G401.6 (cell line): ENCODE measurements around the gene SERPINB6.
"Not testable (repeated sequence)": the region's sequence is repeated elsewhere in the genome, so short reads cannot be mapped to it uniquely, and the experiment has no call there.

Source experiments
- FAIRE-seq: peaks from 2 replicates; lab custom pipeline; 2012; peaks lifted over from hg19 to GRCh38; lab: Jason Lieb, UNC

SERPINB6 gene

GRCh38 chr6:2977799-2978590 lies 6.6 kb upstream of the SERPINB6 start:
- FAIRE-seq: no peak

- no peak for FAIRE-seq
These were observed 5.9 kb upstream of the SERPINB6 start for GRCh38 chr6:2977290-2977689.

- no peak for FAIRE-seq
These were observed 5.3 kb upstream of the SERPINB6 start for GRCh38 chr6:2976571-2977085.

- no peak for FAIRE-seq
These were observed 4.7 kb upstream of the SERPINB6 start for GRCh38 chr6:2976060-2976459.

- FAIRE-seq: no peak
These were observed 2.3 kb upstream of the SERPINB6 start for GRCh38 chr6:2973676-2974075.

GRCh38 chr6:2973180-2973579 lies 1.8 kb upstream of the SERPINB6 start:
- FAIRE-seq: not testable (repeated sequence)

GRCh38 chr6:2972685-2973084 lies 1.3 kb upstream of the SERPINB6 start:
- FAIRE-seq: not testable (repeated sequence)

GRCh38 chr6:2972219-2972487 lies 786 bp upstream of the SERPINB6 start:
- not testable (repeated sequence) for FAIRE-seq

- peak; percentile 45 for FAIRE-seq
These were observed 481 bp downstream of the SERPINB6 start for GRCh38 chr6:2970753-2971419.

GRCh38 chr6:2970034-2970685 lies 1.2 kb downstream of the SERPINB6 start:
- no peak for FAIRE-seq

GRCh38 chr6:2969549-2969948 lies 1.8 kb downstream of the SERPINB6 start:
- no peak for FAIRE-seq

- no peak for FAIRE-seq
These were observed 2.7 kb downstream of the SERPINB6 start for GRCh38 chr6:2968600-2969135.

- FAIRE-seq: no peak
These were observed 3.4 kb downstream of the SERPINB6 start for GRCh38 chr6:2967936-2968335.

- no peak for FAIRE-seq
These were observed 5.0 kb downstream of the SERPINB6 start for GRCh38 chr6:2966347-2966746.

GRCh38 chr6:2964793-2965505 lies 6.4 kb downstream of the SERPINB6 start:
- FAIRE-seq: no peak

GRCh38 chr6:2963756-2964155 lies 7.6 kb downstream of the SERPINB6 start:
- no peak for FAIRE-seq

GRCh38 chr6:2962636-2963035 lies 8.7 kb downstream of the SERPINB6 start:
- no peak for FAIRE-seq

- FAIRE-seq: no peak
These were observed 9.4 kb downstream of the SERPINB6 start for GRCh38 chr6:2962004-2962403.

GRCh38 chr6:2961506-2961905 lies 9.9 kb downstream of the SERPINB6 start:
- no peak for FAIRE-seq

GRCh38 chr6:2960935-2961334 lies 10.4 kb downstream of the SERPINB6 start:
- FAIRE-seq: no peak

GRCh38 chr6:2959909-2960719 lies 11.3 kb downstream of the SERPINB6 start:
- FAIRE-seq: no peak

GRCh38 chr6:2958776-2959175 lies 12.6 kb downstream of the SERPINB6 start:
- no peak for FAIRE-seq
